COLO668 (cell line): Measurements from ENCODE around the gene PCGF3.
"Not testable (repeated sequence)": the region's sequence is repeated elsewhere in the genome, so short reads cannot be mapped to it uniquely, and the experiment has no call there.

ENCODE experiments used
- DNase-seq: peaks from one replicate; lab custom pipeline; 2025; ENCODE audit not compliant: unreplicated experiment; lab: John Stamatoyannopoulos, UW

PCGF3 gene

GRCh38 chr4:682490-683172 lies 23.0 kb upstream of the PCGF3 start:
- DNase-seq = peak; percentile 95

GRCh38 chr4:683247-683897 lies 22.3 kb upstream of the PCGF3 start:
- DNase-seq = peak; percentile 71

- peak; percentile 71 for DNase-seq
These were observed 21.5 kb upstream of the PCGF3 start for GRCh38 chr4:683982-684622.

GRCh38 chr4:684623-685327 lies 20.9 kb upstream of the PCGF3 start:
- no peak for DNase-seq

- no peak for DNase-seq
These were observed 19.8 kb upstream of the PCGF3 start for GRCh38 chr4:685679-686412.

DNA sequence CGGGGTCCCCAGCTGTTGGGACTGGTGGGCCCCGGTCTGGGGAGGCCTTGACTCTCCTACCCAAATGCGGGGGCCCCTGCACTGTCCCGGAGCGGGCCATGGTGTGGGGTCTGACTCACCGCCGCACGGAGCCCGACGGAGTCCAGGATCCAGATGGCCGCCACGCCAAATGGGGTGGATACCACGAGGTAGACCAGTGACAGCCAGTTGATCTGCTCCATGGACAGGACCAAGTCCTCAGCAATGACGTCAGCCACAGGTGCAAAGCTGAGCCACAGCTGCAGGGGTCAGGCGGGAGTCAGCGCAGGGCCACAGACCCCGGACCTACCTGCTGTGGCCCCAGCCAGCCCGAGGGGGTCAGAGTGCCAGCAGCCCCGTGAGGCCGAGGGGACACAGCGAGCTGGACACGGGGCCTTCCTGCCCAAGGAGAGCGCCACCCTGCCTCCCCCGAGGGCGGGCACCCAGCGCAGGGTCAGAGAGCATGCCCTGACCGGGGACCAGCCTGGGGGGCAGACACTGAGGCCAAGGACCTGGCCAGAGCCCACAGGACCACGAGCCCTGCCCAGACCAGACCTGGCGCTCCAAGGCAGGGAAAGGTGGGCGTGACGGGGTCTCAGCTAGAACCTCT lies 19.1 kb upstream of the PCGF3 start:
- DNase-seq = peak; percentile 16

DNA sequence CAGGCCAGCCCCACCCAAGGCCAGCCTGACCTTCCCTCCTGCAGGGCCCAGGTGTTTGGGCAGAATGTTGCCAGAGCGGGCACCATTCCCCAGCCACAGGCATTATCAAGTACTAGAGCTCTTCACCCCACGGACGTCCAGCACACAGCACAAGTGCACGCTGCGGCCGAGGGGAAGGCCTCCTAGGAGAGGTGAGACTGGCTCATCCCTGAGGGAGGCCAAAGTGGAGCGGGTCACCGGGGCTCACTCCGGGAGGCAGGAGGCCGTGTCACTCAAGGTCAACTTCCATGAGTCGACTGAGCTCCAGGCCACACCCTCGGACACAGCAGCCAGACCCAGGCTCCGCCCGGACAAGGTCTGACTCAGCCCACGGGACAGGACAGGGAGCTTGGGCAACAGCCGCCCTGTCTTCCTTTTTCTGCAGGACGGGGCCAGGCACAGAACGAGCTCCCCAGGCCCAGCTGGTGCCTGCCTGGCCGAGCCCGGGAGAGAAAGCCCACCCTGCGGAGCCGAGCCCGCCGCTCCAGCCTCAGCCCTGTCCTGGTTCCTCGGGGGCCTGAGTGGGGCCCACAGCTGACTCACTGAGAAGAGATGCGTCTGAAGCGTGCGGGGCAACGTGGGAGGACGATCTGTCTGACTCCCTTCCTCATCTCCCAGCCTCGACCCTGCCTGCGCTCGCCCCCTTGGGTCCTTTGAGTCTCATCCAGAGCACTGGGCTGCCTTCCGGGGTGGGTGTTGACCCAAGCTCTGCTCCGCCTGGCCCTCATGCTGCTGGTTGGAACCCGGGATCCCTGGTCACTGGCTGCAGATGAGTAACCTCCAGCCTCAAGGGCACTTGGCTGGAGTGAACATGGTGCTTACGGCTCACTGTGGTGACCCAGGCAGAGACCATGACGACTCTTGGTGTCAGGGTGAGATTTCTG lies 18.3 kb upstream of the PCGF3 start:
- DNase-seq = no peak

DNA sequence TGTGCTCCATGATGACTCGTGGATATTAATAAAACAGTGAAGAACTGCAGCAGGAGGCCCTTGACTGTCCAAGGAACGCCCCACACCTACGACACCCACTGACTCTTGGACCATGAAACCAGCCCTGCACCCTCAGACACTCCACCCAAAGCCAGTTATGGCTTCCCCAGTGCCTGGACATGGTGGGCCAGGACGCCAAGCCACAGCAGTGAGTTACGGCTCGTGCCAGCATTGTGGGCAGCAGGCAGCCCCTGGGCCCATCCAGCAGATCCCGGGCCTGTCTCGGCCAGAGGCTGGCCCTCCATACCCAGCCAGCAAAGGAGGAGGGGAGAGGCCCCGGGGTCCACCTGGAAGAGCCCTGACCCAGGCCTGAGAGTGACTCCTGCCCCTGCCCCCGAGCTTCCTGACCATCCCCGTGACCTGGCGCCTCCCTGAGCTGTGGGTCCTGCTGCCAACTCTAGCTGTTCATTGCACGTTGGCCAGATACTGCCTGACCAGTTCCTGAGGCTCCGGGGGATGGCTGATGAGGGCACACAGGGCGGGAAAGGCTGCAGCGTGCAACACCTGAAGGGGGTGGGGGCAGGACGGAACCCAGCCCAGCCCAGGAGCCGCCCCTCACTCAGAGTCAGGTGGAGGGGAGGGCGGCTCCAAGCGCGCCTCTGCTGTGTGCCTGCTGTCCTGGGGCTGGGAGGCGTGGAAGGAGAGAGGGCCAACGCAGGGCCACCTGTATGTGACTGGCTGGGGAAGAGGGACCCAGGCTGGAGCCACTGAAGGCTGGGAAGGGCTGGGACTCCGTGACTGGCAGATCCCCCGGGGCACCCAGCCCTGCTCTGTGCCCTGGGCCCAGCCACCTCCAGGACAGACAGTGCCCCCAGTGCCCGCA lies 17.4 kb upstream of the PCGF3 start:
- DNase-seq = no peak

DNA sequence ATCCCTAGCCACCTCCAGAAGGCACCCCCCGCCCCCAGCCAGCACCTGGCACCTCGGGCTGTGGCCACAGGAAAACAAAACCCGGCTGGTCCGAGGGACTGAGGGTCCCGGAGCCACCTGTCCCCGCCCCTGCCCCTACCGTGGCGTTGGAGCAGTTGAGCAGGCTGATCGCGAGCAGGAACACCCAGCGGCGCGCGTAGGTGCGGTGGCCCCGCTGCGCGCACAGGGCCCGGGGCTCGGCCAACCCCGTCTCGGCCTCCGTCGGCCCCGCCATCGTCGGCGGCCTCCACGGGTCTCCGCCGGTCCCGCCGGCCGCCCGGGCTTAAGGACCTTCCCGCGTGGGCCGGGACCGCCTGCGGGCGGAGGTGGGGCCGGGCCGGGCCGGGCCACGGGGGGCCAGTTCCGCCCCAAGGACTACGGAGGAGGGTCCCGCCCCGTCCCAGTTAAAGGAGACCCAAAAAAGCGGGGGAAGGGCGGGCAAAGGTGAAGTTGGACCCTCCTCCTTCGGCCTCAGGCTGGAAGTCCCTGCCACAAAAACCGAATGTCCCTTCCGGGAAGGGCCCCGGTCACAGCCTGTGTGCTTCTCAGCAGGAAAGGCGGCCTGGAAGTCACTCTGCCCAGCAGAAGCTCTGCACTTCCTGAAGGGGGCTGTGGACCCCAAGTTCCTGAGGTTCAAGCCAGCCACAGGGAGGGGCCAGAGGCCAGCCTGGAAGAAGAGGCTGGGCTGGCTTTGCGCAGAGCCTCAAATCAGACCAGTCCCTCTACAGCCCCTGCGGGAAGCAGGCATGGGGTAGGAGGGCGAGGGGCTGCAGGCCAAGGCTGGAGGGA lies 16.6 kb upstream of the PCGF3 start, which contains the start of gene SLC49A3:
Gene SLC49A3 (minus strand): TSS at position 298 of the 828 bp plus-strand sequence. CDS start 24 bp downstream, at position 274.
- no peak for DNase-seq

DNA sequence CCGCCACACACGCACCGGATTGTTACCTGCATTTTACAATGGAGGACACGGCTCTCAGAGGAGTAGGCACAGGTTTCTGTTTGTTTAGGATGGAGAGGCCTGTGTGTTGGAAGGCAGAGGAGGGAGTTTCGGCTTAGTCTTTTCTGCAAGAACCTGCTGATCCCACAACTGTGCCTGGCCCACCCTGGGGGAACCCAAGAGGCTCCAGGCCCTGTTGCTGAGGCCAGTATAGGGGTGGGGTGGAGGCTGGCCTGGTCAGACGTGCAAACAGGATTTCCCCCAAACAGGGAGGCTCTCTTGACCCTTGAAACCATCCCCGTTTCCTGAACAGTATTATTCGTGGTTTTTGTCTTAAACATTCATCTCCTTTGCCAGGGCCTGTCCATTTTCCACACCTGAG lies 15.9 kb upstream of the PCGF3 start:
- no peak for DNase-seq

DNA sequence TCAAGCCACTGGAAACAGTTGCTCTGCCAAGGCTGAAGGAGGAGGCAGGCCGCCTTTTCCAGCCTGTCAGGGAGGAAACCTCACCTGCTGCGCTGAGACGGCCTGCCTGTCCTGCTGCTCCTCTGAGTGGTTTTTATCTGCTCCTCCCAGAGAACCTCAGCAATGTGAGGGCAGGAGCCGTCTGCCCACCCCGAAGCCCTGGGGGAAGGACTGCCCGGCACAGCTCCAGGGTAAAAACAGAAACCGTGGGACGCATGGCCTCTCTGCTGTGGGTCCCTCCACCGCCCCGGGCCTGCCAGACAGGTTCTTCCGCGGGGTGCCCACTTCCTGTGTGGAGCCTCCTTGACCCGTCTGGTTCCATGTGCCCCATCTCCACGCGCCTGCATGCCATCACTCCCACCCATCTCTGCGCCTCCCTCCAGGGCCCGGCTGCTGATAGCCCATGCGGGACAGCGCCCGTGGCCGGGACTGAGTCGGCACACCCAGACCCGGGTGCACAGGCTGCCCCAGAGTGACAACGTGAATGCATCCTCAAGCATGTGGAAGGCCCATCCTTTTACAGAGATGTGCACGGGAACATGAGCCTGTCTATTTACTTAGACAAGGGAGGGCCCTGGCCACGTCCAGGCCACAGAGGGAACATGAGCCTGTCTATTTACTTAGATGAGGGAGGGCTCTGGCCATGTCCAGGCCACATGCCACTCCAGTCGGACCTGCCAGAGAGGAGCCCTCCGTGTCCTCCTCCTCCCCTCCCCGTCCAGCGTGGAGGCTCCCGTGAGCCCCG lies 12.7 kb upstream of the PCGF3 start:
- peak; percentile 48 for DNase-seq

DNA sequence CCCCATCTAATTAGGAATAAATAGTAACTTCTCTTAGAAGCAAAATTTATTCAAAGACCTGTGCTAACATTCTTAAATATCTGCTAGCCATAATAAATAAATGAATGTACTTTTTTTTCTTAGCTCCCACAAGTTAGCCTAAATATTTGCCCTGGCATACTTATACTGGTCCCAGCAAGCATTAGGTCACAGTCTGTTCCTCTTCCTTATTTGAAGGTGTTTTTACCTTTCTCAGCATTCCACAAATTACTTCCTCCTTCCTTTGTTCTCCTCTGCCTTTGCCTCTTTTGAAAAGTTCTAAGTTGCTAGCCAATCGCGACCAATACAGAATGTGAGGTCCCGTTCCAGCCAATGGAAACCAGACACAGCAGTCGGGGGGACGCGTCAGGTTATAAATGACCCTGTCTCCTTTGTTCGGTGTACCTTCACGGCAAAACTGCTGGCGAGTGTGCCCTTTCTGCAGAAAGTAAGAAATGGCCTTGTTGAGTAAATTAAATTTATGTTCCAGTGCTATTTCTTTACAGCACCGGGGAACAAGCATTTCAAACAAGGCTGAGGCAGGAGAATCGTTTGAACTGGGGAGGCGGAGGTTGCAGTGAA lies 11.2 kb upstream of the PCGF3 start:
- DNase-seq = not testable (repeated sequence)

GRCh38 chr4:699816-700580 lies 5.6 kb upstream of the PCGF3 start:
- no peak for DNase-seq

- DNase-seq = no peak
These were observed 4.9 kb upstream of the PCGF3 start for GRCh38 chr4:700587-701264.

- DNase-seq = no peak
These were observed 3.0 kb upstream of the PCGF3 start for GRCh38 chr4:702618-703048.
